ENCODE measurements around the gene TRIM52. TPM values are rescaled to one million over a fixed set of nuclear protein-coding genes. Genes with fewer than 3 reads are reported as not detected.

Gene TRIM52
- total and polyA plus RNA-seq, 2 of the 13 experiments (the other 11 are each of a cell fraction or from before 2014, with no cell fraction given): 7.2 to 11.6 TPM

DNA sequence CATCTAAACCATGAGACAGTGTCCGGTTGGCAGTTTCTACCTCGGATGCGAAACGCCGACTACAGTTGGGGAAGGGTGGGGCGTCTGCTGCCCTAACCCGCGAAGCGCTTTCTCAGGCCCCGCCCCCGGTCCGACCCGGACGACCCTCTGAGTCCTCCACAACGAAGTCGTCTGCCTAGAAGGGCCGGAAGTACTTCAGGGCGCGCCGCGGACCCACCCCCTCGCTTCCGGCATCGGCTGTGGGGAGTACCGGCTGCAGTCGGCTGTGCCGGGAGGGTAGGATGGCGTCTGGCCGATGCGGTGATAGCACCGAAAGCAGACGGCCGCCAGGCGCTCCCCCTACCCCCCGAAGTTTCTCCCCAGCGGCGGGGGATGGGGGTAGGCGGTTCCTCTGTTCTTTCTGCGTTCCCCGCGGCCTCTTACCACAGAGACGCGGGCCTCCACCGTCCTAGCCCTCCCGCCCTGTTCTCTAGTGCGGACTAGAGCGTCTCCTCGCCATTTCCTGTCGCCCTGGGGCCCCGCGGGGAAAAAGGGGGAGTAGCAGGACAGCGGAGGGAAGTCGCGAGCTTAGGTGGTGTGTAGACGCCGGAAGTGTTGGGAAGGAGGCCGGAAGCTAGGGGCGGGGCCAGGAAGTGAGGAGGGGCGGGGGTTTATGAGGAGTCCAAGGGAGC lies 37.8 kb downstream of the TRIM52 start, which contains the start of gene TRIM41 (continued):
- TF ChIP-seq CCAR2 (optimal IDR thresholded peaks at IDR 0.05; ENCODE audit: low read depth, low read length) (no peak), RFX1 (IDR thresholded peaks at IDR 0.05) (no peak), MLLT10 (CRISPR knock-in tag; IDR thresholded peaks at IDR 0.05) (no peak), ZSCAN20 (CRISPR knock-in tag; IDR thresholded peaks at IDR 0.05; ENCODE audit: borderline replicate concordance) (no peak), KDM1A (CRISPR knock-in tag; IDR thresholded peaks at IDR 0.05) (no peak), DPF2 (CRISPR knock-in tag; IDR thresholded peaks at IDR 0.05; ENCODE audit: borderline replicate concordance, low read depth) (no peak), AKAP8 (CRISPR knock-in tag; IDR thresholded peaks at IDR 0.05) (no peak), PHF8 (CRISPR knock-in tag; IDR thresholded peaks at IDR 0.05) (peak; percentile 81), ATAD3A (CRISPR knock-in tag; IDR thresholded peaks at IDR 0.05) (no peak), HCFC1 (IDR thresholded peaks at IDR 0.05; ENCODE audit: low read depth, low read length) (peak; percentile 61), SRSF1 (optimal IDR thresholded peaks at IDR 0.05; ENCODE audit: low read depth, low read length) (peak; percentile 87), RCOR2 (CRISPR knock-in tag; IDR thresholded peaks at IDR 0.05) (no peak), ZNF776 (CRISPR knock-in tag; IDR thresholded peaks at IDR 0.05) (peak; percentile 85), ZFP37 (CRISPR knock-in tag; IDR thresholded peaks at IDR 0.05; ENCODE audit: borderline replicate concordance) (peak; percentile 9; the same call in 1 of the 2 replicates), ZNF274 (CRISPR knock-in tag; IDR thresholded peaks at IDR 0.05) (peak; percentile 30; the same call in 1 of the 2 replicates), RORA (CRISPR knock-in tag; IDR thresholded peaks at IDR 0.05) (no peak)
- TF ChIP-seq, protein P1, sequence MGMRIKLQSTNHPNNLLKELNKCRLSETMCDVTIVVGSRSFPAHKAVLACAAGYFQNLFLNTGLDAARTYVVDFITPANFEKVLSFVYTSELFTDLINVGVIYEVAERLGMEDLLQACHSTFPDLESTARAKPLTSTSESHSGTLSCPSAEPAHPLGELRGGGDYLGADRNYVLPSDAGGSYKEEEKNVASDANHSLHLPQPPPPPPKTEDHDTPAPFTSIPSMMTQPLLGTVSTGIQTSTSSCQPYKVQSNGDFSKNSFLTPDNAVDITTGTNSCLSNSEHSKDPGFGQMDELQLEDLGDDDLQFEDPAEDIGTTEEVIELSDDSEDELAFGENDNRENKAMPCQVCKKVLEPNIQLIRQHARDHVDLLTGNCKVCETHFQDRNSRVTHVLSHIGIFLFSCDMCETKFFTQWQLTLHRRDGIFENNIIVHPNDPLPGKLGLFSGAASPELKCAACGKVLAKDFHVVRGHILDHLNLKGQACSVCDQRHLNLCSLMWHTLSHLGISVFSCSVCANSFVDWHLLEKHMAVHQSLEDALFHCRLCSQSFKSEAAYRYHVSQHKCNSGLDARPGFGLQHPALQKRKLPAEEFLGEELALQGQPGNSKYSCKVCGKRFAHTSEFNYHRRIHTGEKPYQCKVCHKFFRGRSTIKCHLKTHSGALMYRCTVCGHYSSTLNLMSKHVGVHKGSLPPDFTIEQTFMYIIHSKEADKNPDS (CRISPR knock-in tag; IDR thresholded peaks at IDR 0.05): 0 out of 2 replicates have a peak, but pooled peaks have one; percentile 48
- TF ChIP-seq, protein P2, sequence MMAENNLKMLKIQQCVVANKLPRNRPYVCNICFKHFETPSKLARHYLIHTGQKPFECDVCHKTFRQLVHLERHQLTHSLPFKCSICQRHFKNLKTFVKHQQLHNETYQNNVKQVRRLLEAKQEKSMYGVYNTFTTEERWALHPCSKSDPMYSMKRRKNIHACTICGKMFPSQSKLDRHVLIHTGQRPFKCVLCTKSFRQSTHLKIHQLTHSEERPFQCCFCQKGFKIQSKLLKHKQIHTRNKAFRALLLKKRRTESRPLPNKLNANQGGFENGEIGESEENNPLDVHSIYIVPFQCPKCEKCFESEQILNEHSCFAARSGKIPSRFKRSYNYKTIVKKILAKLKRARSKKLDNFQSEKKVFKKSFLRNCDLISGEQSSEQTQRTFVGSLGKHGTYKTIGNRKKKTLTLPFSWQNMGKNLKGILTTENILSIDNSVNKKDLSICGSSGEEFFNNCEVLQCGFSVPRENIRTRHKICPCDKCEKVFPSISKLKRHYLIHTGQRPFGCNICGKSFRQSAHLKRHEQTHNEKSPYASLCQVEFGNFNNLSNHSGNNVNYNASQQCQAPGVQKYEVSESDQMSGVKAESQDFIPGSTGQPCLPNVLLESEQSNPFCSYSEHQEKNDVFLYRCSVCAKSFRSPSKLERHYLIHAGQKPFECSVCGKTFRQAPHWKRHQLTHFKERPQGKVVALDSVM (CRISPR knock-in tag; IDR thresholded peaks at IDR 0.05): 0 out of 2 replicates have a peak, but pooled peaks have one; percentile 37
- TF ChIP-seq, protein P3, sequence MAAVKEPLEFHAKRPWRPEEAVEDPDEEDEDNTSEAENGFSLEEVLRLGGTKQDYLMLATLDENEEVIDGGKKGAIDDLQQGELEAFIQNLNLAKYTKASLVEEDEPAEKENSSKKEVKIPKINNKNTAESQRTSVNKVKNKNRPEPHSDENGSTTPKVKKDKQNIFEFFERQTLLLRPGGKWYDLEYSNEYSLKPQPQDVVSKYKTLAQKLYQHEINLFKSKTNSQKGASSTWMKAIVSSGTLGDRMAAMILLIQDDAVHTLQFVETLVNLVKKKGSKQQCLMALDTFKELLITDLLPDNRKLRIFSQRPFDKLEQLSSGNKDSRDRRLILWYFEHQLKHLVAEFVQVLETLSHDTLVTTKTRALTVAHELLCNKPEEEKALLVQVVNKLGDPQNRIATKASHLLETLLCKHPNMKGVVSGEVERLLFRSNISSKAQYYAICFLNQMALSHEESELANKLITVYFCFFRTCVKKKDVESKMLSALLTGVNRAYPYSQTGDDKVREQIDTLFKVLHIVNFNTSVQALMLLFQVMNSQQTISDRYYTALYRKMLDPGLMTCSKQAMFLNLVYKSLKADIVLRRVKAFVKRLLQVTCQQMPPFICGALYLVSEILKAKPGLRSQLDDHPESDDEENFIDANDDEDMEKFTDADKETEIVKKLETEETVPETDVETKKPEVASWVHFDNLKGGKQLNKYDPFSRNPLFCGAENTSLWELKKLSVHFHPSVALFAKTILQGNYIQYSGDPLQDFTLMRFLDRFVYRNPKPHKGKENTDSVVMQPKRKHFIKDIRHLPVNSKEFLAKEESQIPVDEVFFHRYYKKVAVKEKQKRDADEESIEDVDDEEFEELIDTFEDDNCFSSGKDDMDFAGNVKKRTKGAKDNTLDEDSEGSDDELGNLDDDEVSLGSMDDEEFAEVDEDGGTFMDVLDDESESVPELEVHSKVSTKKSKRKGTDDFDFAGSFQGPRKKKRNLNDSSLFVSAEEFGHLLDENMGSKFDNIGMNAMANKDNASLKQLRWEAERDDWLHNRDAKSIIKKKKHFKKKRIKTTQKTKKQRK (IDR thresholded peaks at IDR 0.05; ENCODE audit: low read length): no peak
- TF ChIP-seq, protein P4, sequence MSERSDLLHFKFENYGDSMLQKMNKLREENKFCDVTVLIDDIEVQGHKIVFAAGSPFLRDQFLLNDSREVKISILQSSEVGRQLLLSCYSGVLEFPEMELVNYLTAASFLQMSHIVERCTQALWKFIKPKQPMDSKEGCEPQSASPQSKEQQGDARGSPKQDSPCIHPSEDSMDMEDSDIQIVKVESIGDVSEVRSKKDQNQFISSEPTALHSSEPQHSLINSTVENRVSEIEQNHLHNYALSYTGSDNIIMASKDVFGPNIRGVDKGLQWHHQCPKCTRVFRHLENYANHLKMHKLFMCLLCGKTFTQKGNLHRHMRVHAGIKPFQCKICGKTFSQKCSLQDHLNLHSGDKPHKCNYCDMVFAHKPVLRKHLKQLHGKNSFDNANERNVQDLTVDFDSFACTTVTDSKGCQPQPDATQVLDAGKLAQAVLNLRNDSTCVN (CRISPR knock-in tag; IDR thresholded peaks at IDR 0.05; ENCODE audit: borderline replicate concordance): peak; percentile 14; the same call in 1 of the 2 replicates
- TF ChIP-seq, protein P5, sequence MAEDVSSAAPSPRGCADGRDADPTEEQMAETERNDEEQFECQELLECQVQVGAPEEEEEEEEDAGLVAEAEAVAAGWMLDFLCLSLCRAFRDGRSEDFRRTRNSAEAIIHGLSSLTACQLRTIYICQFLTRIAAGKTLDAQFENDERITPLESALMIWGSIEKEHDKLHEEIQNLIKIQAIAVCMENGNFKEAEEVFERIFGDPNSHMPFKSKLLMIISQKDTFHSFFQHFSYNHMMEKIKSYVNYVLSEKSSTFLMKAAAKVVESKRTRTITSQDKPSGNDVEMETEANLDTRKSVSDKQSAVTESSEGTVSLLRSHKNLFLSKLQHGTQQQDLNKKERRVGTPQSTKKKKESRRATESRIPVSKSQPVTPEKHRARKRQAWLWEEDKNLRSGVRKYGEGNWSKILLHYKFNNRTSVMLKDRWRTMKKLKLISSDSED (CRISPR knock-in tag; IDR thresholded peaks at IDR 0.05): no peak

Measured in HepG2 (cell line).